ENCODE measurements around the gene RPL39L. TPM values are rescaled to one million over a fixed set of nuclear protein-coding genes. Genes with fewer than 3 reads are reported as not detected.

Gene RPL39L
- total and polyA plus RNA-seq, 2 of the 13 experiments (the other 11 are each of a cell fraction or from before 2014, with no cell fraction given) = not detected

DNA sequence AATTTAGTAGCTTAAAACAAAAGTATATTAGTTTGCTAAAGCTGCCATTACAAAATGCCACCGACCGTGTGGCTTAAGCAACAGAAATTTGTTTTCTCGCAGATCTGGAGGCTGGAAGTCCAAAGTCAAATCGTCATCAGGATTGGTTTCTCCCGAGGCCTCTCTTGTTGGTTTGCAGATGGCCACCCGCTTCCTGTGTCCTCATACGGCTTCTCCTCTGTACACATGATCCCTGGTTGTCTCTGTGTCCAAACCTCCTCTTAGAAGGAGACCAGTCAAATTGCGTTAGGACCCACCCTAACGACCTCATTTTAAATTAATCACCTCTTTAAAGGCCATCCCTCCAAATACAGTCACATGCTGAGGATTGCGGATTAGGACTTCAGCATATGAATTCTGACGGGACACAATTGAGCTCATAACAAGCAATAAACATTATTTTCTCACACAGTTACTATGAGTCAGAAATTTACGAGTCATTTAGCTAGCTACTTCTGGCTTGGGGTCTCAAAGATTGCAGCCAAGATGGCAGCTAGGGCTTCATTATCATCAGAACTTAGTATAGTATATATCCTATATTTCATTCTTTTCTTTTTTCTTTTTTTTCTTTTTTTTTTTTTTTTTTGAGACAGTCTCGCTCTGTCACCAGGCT lies 58.4 kb downstream of the RPL39L start (continued):
- TF ChIP-seq, protein P1, sequence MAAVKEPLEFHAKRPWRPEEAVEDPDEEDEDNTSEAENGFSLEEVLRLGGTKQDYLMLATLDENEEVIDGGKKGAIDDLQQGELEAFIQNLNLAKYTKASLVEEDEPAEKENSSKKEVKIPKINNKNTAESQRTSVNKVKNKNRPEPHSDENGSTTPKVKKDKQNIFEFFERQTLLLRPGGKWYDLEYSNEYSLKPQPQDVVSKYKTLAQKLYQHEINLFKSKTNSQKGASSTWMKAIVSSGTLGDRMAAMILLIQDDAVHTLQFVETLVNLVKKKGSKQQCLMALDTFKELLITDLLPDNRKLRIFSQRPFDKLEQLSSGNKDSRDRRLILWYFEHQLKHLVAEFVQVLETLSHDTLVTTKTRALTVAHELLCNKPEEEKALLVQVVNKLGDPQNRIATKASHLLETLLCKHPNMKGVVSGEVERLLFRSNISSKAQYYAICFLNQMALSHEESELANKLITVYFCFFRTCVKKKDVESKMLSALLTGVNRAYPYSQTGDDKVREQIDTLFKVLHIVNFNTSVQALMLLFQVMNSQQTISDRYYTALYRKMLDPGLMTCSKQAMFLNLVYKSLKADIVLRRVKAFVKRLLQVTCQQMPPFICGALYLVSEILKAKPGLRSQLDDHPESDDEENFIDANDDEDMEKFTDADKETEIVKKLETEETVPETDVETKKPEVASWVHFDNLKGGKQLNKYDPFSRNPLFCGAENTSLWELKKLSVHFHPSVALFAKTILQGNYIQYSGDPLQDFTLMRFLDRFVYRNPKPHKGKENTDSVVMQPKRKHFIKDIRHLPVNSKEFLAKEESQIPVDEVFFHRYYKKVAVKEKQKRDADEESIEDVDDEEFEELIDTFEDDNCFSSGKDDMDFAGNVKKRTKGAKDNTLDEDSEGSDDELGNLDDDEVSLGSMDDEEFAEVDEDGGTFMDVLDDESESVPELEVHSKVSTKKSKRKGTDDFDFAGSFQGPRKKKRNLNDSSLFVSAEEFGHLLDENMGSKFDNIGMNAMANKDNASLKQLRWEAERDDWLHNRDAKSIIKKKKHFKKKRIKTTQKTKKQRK (IDR thresholded peaks at IDR 0.05; ENCODE audit: low read length) = no peak
- TF ChIP-seq, protein P2, sequence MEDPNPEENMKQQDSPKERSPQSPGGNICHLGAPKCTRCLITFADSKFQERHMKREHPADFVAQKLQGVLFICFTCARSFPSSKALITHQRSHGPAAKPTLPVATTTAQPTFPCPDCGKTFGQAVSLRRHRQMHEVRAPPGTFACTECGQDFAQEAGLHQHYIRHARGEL (CRISPR knock-in tag; IDR thresholded peaks at IDR 0.05) = no peak
- TF ChIP-seq SMAD1 (CRISPR knock-in tag; IDR thresholded peaks at IDR 0.05; ENCODE audit: borderline replicate concordance, low read depth) (no peak), ZNF24 (IDR thresholded peaks at IDR 0.05) (no peak), GZF1 (CRISPR knock-in tag; IDR thresholded peaks at IDR 0.05) (no peak), ZNF782 (CRISPR knock-in tag; IDR thresholded peaks at IDR 0.05; ENCODE audit: borderline replicate concordance) (no peak), IKZF4 (CRISPR knock-in tag; IDR thresholded peaks at IDR 0.05; ENCODE audit: borderline replicate concordance, low read depth, not compliant biosample characterization) (no peak), NFRKB (IDR thresholded peaks at IDR 0.05) (no peak), ZNF773 (CRISPR knock-in tag; IDR thresholded peaks at IDR 0.05; ENCODE audit: borderline replicate concordance) (no peak), JDP2 (CRISPR knock-in tag; IDR thresholded peaks at IDR 0.05; ENCODE audit: borderline replicate concordance) (no peak), ZNF761 (CRISPR knock-in tag; conservative IDR thresholded peaks at IDR 0.05) (no peak), SMC3 (IDR thresholded peaks at IDR 0.05; ENCODE audit: low read length) (no peak), HHEX (CRISPR knock-in tag; IDR thresholded peaks at IDR 0.05) (no peak)
- TF ChIP-seq, protein P3, sequence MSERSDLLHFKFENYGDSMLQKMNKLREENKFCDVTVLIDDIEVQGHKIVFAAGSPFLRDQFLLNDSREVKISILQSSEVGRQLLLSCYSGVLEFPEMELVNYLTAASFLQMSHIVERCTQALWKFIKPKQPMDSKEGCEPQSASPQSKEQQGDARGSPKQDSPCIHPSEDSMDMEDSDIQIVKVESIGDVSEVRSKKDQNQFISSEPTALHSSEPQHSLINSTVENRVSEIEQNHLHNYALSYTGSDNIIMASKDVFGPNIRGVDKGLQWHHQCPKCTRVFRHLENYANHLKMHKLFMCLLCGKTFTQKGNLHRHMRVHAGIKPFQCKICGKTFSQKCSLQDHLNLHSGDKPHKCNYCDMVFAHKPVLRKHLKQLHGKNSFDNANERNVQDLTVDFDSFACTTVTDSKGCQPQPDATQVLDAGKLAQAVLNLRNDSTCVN (CRISPR knock-in tag; IDR thresholded peaks at IDR 0.05; ENCODE audit: borderline replicate concordance) = no peak
- TF ChIP-seq, protein P4, sequence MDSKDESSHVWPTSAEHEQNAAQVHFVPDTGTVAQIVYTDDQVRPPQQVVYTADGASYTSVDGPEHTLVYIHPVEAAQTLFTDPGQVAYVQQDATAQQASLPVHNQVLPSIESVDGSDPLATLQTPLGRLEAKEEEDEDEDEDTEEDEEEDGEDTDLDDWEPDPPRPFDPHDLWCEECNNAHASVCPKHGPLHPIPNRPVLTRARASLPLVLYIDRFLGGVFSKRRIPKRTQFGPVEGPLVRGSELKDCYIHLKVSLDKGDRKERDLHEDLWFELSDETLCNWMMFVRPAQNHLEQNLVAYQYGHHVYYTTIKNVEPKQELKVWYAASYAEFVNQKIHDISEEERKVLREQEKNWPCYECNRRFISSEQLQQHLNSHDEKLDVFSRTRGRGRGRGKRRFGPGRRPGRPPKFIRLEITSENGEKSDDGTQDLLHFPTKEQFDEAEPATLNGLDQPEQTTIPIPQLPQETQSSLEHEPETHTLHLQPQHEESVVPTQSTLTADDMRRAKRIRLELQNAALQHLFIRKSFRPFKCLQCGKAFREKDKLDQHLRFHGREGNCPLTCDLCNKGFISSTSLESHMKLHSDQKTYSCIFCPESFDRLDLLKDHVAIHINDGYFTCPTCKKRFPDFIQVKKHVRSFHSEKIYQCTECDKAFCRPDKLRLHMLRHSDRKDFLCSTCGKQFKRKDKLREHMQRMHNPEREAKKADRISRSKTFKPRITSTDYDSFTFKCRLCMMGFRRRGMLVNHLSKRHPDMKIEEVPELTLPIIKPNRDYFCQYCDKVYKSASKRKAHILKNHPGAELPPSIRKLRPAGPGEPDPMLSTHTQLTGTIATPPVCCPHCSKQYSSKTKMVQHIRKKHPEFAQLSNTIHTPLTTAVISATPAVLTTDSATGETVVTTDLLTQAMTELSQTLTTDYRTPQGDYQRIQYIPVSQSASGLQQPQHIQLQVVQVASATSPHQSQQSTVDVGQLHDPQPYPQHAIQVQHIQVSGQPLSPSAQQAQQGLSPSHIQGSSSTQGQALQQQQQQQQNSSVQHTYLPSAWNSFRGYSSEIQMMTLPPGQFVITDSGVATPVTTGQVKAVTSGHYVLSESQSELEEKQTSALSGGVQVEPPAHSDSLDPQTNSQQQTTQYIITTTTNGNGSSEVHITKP (CRISPR knock-in tag; IDR thresholded peaks at IDR 0.05; ENCODE audit: low read depth) = 0 out of 2 replicates have a peak, but pooled peaks have one; percentile 55
- TF ChIP-seq, protein P5, sequence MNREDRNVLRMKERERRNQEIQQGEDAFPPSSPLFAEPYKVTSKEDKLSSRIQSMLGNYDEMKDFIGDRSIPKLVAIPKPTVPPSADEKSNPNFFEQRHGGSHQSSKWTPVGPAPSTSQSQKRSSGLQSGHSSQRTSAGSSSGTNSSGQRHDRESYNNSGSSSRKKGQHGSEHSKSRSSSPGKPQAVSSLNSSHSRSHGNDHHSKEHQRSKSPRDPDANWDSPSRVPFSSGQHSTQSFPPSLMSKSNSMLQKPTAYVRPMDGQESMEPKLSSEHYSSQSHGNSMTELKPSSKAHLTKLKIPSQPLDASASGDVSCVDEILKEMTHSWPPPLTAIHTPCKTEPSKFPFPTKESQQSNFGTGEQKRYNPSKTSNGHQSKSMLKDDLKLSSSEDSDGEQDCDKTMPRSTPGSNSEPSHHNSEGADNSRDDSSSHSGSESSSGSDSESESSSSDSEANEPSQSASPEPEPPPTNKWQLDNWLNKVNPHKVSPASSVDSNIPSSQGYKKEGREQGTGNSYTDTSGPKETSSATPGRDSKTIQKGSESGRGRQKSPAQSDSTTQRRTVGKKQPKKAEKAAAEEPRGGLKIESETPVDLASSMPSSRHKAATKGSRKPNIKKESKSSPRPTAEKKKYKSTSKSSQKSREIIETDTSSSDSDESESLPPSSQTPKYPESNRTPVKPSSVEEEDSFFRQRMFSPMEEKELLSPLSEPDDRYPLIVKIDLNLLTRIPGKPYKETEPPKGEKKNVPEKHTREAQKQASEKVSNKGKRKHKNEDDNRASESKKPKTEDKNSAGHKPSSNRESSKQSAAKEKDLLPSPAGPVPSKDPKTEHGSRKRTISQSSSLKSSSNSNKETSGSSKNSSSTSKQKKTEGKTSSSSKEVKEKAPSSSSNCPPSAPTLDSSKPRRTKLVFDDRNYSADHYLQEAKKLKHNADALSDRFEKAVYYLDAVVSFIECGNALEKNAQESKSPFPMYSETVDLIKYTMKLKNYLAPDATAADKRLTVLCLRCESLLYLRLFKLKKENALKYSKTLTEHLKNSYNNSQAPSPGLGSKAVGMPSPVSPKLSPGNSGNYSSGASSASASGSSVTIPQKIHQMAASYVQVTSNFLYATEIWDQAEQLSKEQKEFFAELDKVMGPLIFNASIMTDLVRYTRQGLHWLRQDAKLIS (CRISPR knock-in tag; IDR thresholded peaks at IDR 0.05) = no peak

Measured in HepG2 (cell line).